Measurements from ENCODE around the gene ANKH. TPM values are rescaled to one million over a fixed set of nuclear protein-coding genes. Genes with fewer than 3 reads are reported as not detected.

The ANKH gene
- total and polyA plus RNA-seq, 10 of the 15 experiments (the other 5 are each of a cell fraction or from before 2014, with no cell fraction given): 2.1 to 43.9 (median 14.4) TPM

DNA sequence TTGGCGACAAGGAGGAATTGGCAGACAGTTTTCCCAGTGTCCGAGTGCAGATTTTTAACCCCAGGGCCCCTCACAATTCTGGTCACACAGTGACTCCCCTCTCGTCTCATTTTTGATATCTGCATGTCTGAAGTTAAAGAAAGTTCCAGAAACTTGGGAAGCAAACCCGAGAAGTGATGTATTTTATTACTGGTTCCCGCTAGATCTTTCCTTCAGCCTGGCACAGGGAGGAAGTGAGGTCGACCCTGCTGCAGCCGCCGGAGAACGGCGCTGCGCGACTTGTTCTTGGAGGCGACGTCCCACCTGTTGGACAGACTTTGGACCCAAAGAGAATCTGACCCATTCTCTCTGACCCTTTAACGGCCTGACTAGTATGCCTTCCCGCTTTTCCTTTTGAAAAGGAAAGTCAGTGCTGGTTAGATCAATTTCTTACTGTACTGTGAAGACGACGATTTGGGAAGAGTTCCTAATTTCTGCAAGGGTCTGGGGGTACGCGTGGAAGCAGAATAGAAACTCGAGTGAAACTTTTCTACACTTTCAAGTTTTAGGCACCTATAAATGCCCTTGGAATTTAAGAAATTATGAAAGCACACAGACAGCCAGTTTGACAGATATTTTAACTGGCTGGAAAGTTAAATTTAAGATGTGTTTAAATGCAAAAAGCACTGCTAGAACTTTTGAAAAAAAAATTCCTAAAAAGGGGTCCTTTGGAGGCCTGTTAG lies 206.3 kb downstream of the ANKH start:
- TSS peak; percentile 61 for BruUV-seq (replicated peaks)
- Histone ChIP-seq H3K4me2 (ENCODE audit: control insufficient read depth, insufficient read depth) (peak overlapping the region; percentile 94), H4K20me1 (ENCODE audit: control insufficient read depth, insufficient read depth) (no peaks in the 10 kb centered on the region), H3K27me3 (replicated peaks in 1 of 2; ENCODE audit: control insufficient read depth in 2 of 2, insufficient read depth in 2 of 2, low read length in 1 of 2) (no peaks in the 10 kb centered on the region), H3K4me3 (peak overlapping the region; percentile 84), H3K9ac (ENCODE audit: control insufficient read depth, insufficient read depth, low read length) (peak overlapping the region; percentile 94), H2AFZ (ENCODE audit: control insufficient read depth, low read depth, low read length) (no peak overlapping the region), H3K27ac (ENCODE audit: control insufficient read depth, insufficient read depth) (peak overlapping the region; percentile 90), H3K9me3 (replicated peaks; ENCODE audit: control insufficient read depth, insufficient read depth, low read length) (no peaks in the 10 kb centered on the region; the same call in 1 of the 3 replicates), H3K36me3 (ENCODE audit: control insufficient read depth in 2 of 2, insufficient read depth in 2 of 2, low read length in 1 of 2) (0 out of 4 replicates have a peak, but pooled peaks cover 0 to 5% of the 10 kb centered on the region in 2 experiments), H3K4me1 (ENCODE audit: control insufficient read depth, insufficient read depth, low read length) (peaks cover 8% of the 10 kb centered on the region), H3K79me2 (ENCODE audit: control insufficient read depth, insufficient read depth, low read length) (peaks cover 82% of the 10 kb centered on the region)
- ChIA-PET SMC1A (ENCODE audit: uncharacterized antibody, unreplicated experiment) (interaction anchor here (5.0 kb wide), 1 partner anchor 12 kb away, joined by 55 read pairs; no protein-coding TSS in a partner anchor), CTCF (no interaction called here), RAD21 (ENCODE audit: unreplicated experiment) (no interaction called here), POLR2A (interaction anchor here (1.1 to 3.2 kb wide), 2 partner anchors 8 to 12 kb away, joined by 3 to 31 read pairs; no protein-coding TSS in a partner anchor)
- in situ Hi-C loops (cut with MboI): loop anchor here (25.0 kb wide), 1 partner anchor 503 kb away; no protein-coding TSS in a partner anchor
- no peak for FAIRE-seq
- DNase-seq (ENCODE audit: low read depth, low spot score): no peak
- intact Hi-C loops (cut with micrococcal nuclease; ENCODE audit: unreplicated experiment): loop anchor here (5.0 kb wide), 2 partner anchors 413 to 518 kb away; no protein-coding TSS in a partner anchor
- ATAC-seq: no peak
- under 1% methylated on average over 21 of the region's 21 CpGs for WGBS (ENCODE audit: insufficient coverage, insufficient replicate concordance, low lambda C conversion rate, missing lambda C conversion rate)
- TF ChIP-seq MXI1 (IDR thresholded peaks at IDR 0.05; ENCODE audit: low read depth, low read length) (0 out of 2 replicates have a peak, but pooled peaks have one; percentile 23), CEBPZ (IDR thresholded peaks at IDR 0.05; ENCODE audit: low read depth, low read length) (no peak), PML (IDR thresholded peaks at IDR 0.05; ENCODE audit: low read length) (peak; percentile 32; the same call in 1 of the 2 replicates), SRF (IDR thresholded peaks at IDR 0.05; ENCODE audit: low read depth in 2 of 2, low read length in 2 of 2) (no peak), MTA3 (IDR thresholded peaks at IDR 0.05; ENCODE audit: borderline replicate concordance, low read length) (0 out of 2 replicates have a peak, but pooled peaks have one; percentile 25), IKZF2 (IDR thresholded peaks at IDR 0.05) (peak in 1 of 2 experiments; percentile 52; a peak in 2 of 4 replicates), TBL1XR1 (IDR thresholded peaks at IDR 0.05; ENCODE audit: low read depth, low read length) (no peak), CREB1 (IDR thresholded peaks at IDR 0.05; ENCODE audit: low read depth) (peak; percentile 4; the same call in 1 of the 2 replicates), EED (IDR thresholded peaks at IDR 0.05; ENCODE audit: low read depth) (peak; percentile 55), NR2F1 (conservative IDR thresholded peaks at IDR 0.05) (no peak), SMAD1 (IDR thresholded peaks at IDR 0.05; ENCODE audit: low read depth, partially characterized antibody) (no peak), NFYB (IDR thresholded peaks at IDR 0.05; ENCODE audit: insufficient read depth, low read depth, low read length) (no peak), BHLHE40 (IDR thresholded peaks at IDR 0.05; ENCODE audit: borderline replicate concordance in 1 of 2, low read depth in 2 of 2, low read length in 1 of 2) (0 out of 4 replicates have a peak, but pooled peaks of 1 of the 2 experiments have one; percentile 4), SPI1 (IDR thresholded peaks at IDR 0.05; ENCODE audit: borderline replicate concordance, insufficient read depth, low read depth, low read length) (peak; percentile 66; the same call in 1 of the 2 replicates), E2F4 (IDR thresholded peaks at IDR 0.05; ENCODE audit: low read depth, low read length) (no peak)
- TF ChIP-seq, protein P1, sequence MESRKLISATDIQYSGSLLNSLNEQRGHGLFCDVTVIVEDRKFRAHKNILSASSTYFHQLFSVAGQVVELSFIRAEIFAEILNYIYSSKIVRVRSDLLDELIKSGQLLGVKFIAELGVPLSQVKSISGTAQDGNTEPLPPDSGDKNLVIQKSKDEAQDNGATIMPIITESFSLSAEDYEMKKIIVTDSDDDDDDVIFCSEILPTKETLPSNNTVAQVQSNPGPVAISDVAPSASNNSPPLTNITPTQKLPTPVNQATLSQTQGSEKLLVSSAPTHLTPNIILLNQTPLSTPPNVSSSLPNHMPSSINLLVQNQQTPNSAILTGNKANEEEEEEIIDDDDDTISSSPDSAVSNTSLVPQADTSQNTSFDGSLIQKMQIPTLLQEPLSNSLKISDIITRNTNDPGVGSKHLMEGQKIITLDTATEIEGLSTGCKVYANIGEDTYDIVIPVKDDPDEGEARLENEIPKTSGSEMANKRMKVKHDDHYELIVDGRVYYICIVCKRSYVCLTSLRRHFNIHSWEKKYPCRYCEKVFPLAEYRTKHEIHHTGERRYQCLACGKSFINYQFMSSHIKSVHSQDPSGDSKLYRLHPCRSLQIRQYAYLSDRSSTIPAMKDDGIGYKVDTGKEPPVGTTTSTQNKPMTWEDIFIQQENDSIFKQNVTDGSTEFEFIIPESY (IDR thresholded peaks at IDR 0.05): no peak

Measured in GM12878 (cell line).